AG04450 (cell line): ENCODE data around the gene MORN1. TPM values are rescaled to one million over a fixed set of nuclear protein-coding genes. Genes with fewer than 3 reads are reported as not detected.

Experiments
- CTCF ChIA-PET: fragments of 300-600, 350-600 bp; formaldehyde crosslinking; extraction: SDS; loops from one replicate; lab custom pipeline; 2022; ENCODE audit warnings: antibody characterized with exemption, inconsistent platforms; lab: Charles Lee
- POLR2A ChIA-PET: fragments of 350-600 bp; formaldehyde crosslinking; extraction: SDS; loops from one replicate; lab custom pipeline; 2021; ENCODE audit warnings: antibody characterized with exemption, inconsistent platforms; lab: Yijun Ruan, JAX
- DNase-seq: peaks from one replicate; pipeline ENCODE4 v3.0.0-alpha.2; 2011; ENCODE audit warnings: low read depth, low spot score
- H3K27ac ChIP-seq: one replicate; pipeline ENCODE4 v1.5.1; 2012; ENCODE audit warnings: low read depth, low read length, control low read depth
- H3K27me3 ChIP-seq: one replicate; pipeline ENCODE4 v1.6.0; 2012; ENCODE audit warnings: low read length; ENCODE audit not compliant: control insufficient read depth, insufficient read depth
- H3K4me3 ChIP-seq: 2 replicates; pipeline ENCODE4 v1.5.1; 2011; ENCODE audit warnings: mild to moderate bottlenecking, low read depth, low read length, control low read depth
- H3K9me3 ChIP-seq: 2 replicates; pipeline ENCODE4 v1.5.1; 2012; ENCODE audit warnings: low read length; ENCODE audit not compliant: control insufficient read depth, insufficient read depth
- CTCF ChIP-seq: IDR thresholded peaks from 2 replicates; pipeline ENCODE4 v1.5.1; 2011; ENCODE audit warnings: low read depth, low read length, control low read depth, inconsistent platforms
- polyA plus RNA-seq: library from polyadenylated mRNA; depleted of rRNA; stranded (reverse); fragments of >200 nt; gene quantifications from 2 replicates; pipeline ENCODE4 v1.2.3, GENCODE V29; 2011

The MORN1 gene
- polyA plus RNA-seq, 1 experiment, result 3.6 TPM

DNA sequence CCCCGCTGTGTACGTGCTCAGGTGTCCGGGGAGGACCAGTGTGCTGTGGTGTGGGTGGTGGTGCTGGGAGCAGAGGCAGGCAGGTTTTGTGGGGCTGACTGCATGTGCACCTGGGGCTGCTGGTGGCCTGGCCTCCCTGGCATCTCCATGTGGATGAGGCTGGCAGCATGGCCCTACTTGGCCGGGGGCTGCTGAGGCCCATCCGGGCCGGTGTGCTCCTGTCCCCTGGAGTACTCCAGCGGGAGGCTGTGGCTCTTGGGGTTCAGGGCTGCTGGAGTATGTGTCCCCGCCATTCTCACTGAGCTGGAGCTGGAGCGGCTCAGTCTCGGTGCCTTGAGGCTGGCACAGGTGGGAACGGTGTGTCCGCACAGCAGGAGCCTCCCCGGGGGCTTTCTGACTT, 41.8 kb upstream of the MORN1 start:
- DNase-seq, result no peak
- TF ChIP-seq CTCF, result no peak
- ChIA-PET CTCF (no interaction called here), POLR2A (no interaction called here)
- peaks cover 46% of the 10 kb centered on the region for H3K27me3 ChIP-seq
- H3K27ac ChIP-seq, result no peak overlapping the region
- H3K4me3 ChIP-seq, result no peak overlapping the region
- peaks cover 21% of the 10 kb centered on the region for H3K9me3 ChIP-seq

GRCh38 chr1:2432441-2432844, 41.1 kb upstream of the MORN1 start:
- H3K27ac ChIP-seq, result no peak overlapping the region
- TF ChIP-seq CTCF, result no peak
- H3K9me3 ChIP-seq, result peaks cover 21% of the 10 kb centered on the region
- no peak for DNase-seq
- H3K4me3 ChIP-seq, result no peak overlapping the region
- peaks cover 46% of the 10 kb centered on the region for H3K27me3 ChIP-seq
- ChIA-PET CTCF (no interaction called here), POLR2A (no interaction called here)

DNA sequence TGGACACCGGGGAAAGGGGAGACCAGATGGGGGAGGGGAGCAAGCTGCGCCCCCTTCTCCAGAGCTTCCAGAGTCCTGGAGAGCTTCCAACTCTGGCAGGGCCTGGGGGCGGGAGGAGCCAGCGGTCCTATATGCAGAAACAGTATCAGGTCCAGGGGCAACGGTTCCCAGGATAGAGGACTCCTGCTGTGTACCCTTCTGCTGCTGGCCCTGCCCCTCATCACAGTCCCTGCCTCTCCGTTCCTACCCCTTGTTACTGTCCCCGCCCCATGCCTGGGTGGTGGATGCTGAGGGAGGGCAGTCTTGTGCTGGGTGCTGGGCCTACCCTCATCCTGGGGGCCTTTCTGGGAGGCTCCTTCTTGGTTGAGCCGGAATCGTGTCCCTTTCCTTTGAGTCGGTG, 40.2 kb upstream of the MORN1 start:
- ChIA-PET POLR2A (no interaction called here), CTCF (no interaction called here)
- H3K9me3 ChIP-seq, result peaks cover 21% of the 10 kb centered on the region
- no peak for DNase-seq
- H3K4me3 ChIP-seq, result no peak overlapping the region
- H3K27me3 ChIP-seq, result peaks cover 46% of the 10 kb centered on the region
- H3K27ac ChIP-seq, result no peak overlapping the region
- TF ChIP-seq CTCF, result no peak

GRCh38 chr1:2431103-2431502, 39.7 kb upstream of the MORN1 start:
- H3K4me3 ChIP-seq, result no peak overlapping the region
- peaks cover 21% of the 10 kb centered on the region for H3K9me3 ChIP-seq
- ChIA-PET CTCF (no interaction called here), POLR2A (no interaction called here)
- H3K27ac ChIP-seq, result no peak overlapping the region
- H3K27me3 ChIP-seq, result peaks cover 46% of the 10 kb centered on the region
- DNase-seq, result no peak
- no peak for TF ChIP-seq CTCF

GRCh38 chr1:2430592-2430973, 39.2 kb upstream of the MORN1 start:
- Histone ChIP-seq H3K27me3 (peaks cover 46% of the 10 kb centered on the region), H3K4me3 (no peak overlapping the region), H3K27ac (no peak overlapping the region), H3K9me3 (peaks cover 21% of the 10 kb centered on the region)
- ChIA-PET CTCF (no interaction called here), POLR2A (no interaction called here)
- DNase-seq, result no peak
- no peak for TF ChIP-seq CTCF
